ENCODE results near the gene SLC29A2. TPM values are rescaled to one million over a fixed set of nuclear protein-coding genes. Genes with fewer than 3 reads are reported as not detected.

SLC29A2 gene
- total RNA-seq, 6 experiments from 2014 or later: not detected

DNA sequence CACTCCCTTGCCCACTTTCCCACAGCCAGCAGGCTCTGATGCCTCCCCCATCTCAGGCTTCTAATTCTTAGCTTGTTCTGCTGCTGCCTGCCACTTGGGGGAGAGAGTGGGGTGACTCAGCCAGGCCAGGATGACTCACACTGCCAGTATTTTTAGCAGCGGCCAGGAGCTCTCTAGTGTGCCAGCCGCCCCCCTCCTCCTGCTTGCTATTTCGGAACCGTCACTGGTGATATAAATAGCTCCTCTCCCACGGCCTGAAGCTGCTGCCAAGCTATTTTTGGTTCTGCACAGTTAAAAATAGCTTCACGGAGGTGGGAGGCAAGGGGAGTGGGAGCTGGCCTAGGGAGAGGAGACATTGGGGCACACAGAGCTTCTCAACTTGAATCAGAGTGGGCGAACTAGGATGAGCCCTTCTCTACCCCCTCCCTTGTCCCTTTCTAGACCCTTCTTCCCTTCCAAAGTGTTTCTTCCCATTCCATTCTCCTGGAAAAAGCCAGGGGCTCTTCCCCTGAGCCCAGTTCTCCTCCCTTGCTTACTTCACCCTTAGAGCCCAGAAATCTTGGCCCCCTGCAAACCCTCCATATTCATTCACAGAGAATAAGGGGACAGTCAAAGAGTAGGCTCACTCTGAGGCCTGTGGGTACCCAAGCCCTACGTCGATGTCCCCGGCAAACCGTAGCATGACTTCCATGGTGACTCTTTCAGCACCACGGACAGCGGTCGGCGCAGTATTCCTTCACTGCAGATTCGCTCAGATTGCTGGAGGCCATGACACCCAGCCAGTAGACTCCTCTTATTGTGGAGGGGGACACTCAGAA, 46.8 kb upstream of the SLC29A2 start:
- peak; percentile 97 for DNase-seq
- peaks cover 4% of the 10 kb centered on the region; the same call in 1 of the 2 replicates for H3K36me3 Mint-ChIP-seq (ENCODE audit: low read depth)
- H3K4me1 Mint-ChIP-seq (ENCODE audit: low read depth): peaks cover 32% of the 10 kb centered on the region
- peak overlapping the region; percentile 71 for H3K4me3 Mint-ChIP-seq
- TF ChIP-seq CTCF (IDR thresholded peaks at IDR 0.05): peak; percentile 69
- peak overlapping the region; percentile 68 for H3K27ac Mint-ChIP-seq
- H3K9me3 Mint-ChIP-seq: peaks cover 6% of the 10 kb centered on the region; the same call in 1 of the 2 replicates
- peaks cover 18% of the 10 kb centered on the region for H3K27me3 Mint-ChIP-seq (ENCODE audit: insufficient read depth)

GRCh38 chr11:66417000-66417399, 45.4 kb upstream of the SLC29A2 start:
- H3K27me3 Mint-ChIP-seq (ENCODE audit: insufficient read depth): peaks cover 18% of the 10 kb centered on the region
- no peak for TF ChIP-seq CTCF (IDR thresholded peaks at IDR 0.05)

DNA sequence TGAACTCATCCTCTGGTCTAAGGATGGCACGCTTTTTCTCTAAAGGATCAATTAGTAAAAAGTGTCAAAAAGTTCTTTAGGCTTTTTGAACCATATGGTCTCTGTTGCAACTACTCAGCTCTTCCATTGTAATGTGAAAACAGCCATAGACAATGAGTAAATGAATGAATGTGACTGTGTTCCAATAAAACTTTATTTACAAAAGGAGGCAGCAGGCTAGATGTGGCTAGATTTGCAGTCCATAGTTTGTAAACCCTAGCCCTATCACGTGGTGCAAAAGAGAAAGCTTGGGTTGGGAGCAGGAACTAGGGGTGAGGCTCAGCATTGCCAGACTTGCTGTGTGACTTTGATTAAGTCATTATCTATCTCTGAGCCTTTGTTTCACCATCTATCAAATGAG, 43.9 kb upstream of the SLC29A2 start:
- Mint-ChIP-seq H3K4me3 (no peak overlapping the region), H3K36me3 (ENCODE audit: low read depth) (peaks cover 4% of the 10 kb centered on the region; the same call in 1 of the 2 replicates), H3K27me3 (ENCODE audit: insufficient read depth) (peaks cover 16% of the 10 kb centered on the region), H3K4me1 (ENCODE audit: low read depth) (peaks cover 32% of the 10 kb centered on the region), H3K9me3 (peaks cover 6% of the 10 kb centered on the region; the same call in 1 of the 2 replicates), H3K27ac (no peak overlapping the region)
- no peak for TF ChIP-seq CTCF (IDR thresholded peaks at IDR 0.05)
- no peak for DNase-seq

More at GRCh38 chr11:66417000-66417399, 45.4 kb upstream of the SLC29A2 start:
- no peak overlapping the region for H3K4me3 Mint-ChIP-seq
- no peak for DNase-seq
- H3K36me3 Mint-ChIP-seq (ENCODE audit: low read depth): peaks cover 4% of the 10 kb centered on the region; the same call in 1 of the 2 replicates
- H3K27ac Mint-ChIP-seq: no peak overlapping the region
- peaks cover 32% of the 10 kb centered on the region for H3K4me1 Mint-ChIP-seq (ENCODE audit: low read depth)
- H3K9me3 Mint-ChIP-seq: peaks cover 6% of the 10 kb centered on the region; the same call in 1 of the 2 replicates

- peaks cover 31% of the 10 kb centered on the region for H3K4me1 Mint-ChIP-seq (ENCODE audit: low read depth)
- H3K4me3 Mint-ChIP-seq: no peak overlapping the region
- TF ChIP-seq CTCF (IDR thresholded peaks at IDR 0.05): no peak
- no peak for DNase-seq
- H3K36me3 Mint-ChIP-seq (ENCODE audit: low read depth): peaks cover 4% of the 10 kb centered on the region; the same call in 1 of the 2 replicates
- no peak overlapping the region for H3K27ac Mint-ChIP-seq
- peaks cover 15% of the 10 kb centered on the region for H3K27me3 Mint-ChIP-seq (ENCODE audit: insufficient read depth)
- peaks cover 6% of the 10 kb centered on the region; the same call in 1 of the 2 replicates for H3K9me3 Mint-ChIP-seq
Measured at GRCh38 chr11:66414120-66414934, 42.8 kb upstream of the SLC29A2 start.

- H3K27me3 Mint-ChIP-seq (ENCODE audit: insufficient read depth): peaks cover 13% of the 10 kb centered on the region
Measured at GRCh38 chr11:66413167-66413566, 41.6 kb upstream of the SLC29A2 start.

More at GRCh38 chr11:66413167-66413566, 41.6 kb upstream of the SLC29A2 start:
- TF ChIP-seq CTCF (IDR thresholded peaks at IDR 0.05): no peak
- H3K4me1 Mint-ChIP-seq (ENCODE audit: low read depth): peaks cover 19% of the 10 kb centered on the region
- H3K9me3 Mint-ChIP-seq: no peaks in the 10 kb centered on the region
- no peak overlapping the region for H3K27ac Mint-ChIP-seq
- H3K4me3 Mint-ChIP-seq: no peak overlapping the region
- DNase-seq: no peak
- H3K36me3 Mint-ChIP-seq (ENCODE audit: low read depth): no peaks in the 10 kb centered on the region
